ENCODE data around the gene APBA1. TPM values are rescaled to one million over a fixed set of nuclear protein-coding genes. Genes with fewer than 3 reads are reported as not detected.

Gene APBA1
- polyA plus RNA-seq, 1 experiment: 6.7 TPM

- H3K27me3 ChIP-seq (ENCODE audit: control insufficient read depth, insufficient read depth, low read length): no peaks in the 10 kb centered on the region
- TF ChIP-seq CTCF (IDR thresholded peaks at IDR 0.05; ENCODE audit: low read depth, low read length): no peak
- ChIA-PET POLR2A (interaction anchor here (0.7 kb wide), 1 partner anchor 35 kb away, joined by 3 read pairs; no protein-coding TSS in a partner anchor), CTCF (no interaction called here)
- H3K27ac ChIP-seq (ENCODE audit: low read depth, low read length): no peak overlapping the region
- H3K4me3 ChIP-seq (ENCODE audit: low read depth, low read length): no peak overlapping the region
- no peak for DNase-seq (ENCODE audit: low read depth, low spot score)
- H3K9me3 ChIP-seq (ENCODE audit: control insufficient read depth, insufficient read depth, low read length): no peaks in the 10 kb centered on the region
Observed at GRCh38 chr9:69604568-69605219, 67.5 kb downstream of the APBA1 start.

GRCh38 chr9:69603656-69604055 is 68.5 kb downstream of the APBA1 start:
- Histone ChIP-seq H3K27me3 (ENCODE audit: control insufficient read depth, insufficient read depth, low read length) (no peaks in the 10 kb centered on the region), H3K27ac (ENCODE audit: low read depth, low read length) (no peak overlapping the region), H3K9me3 (ENCODE audit: control insufficient read depth, insufficient read depth, low read length) (no peaks in the 10 kb centered on the region), H3K4me3 (ENCODE audit: low read depth, low read length) (no peak overlapping the region)
- ChIA-PET CTCF (interaction anchor here (0.6 kb wide), 1 partner anchor 788 kb away, joined by 3 read pairs; no protein-coding TSS in a partner anchor), POLR2A (no interaction called here)
- TF ChIP-seq CTCF (IDR thresholded peaks at IDR 0.05; ENCODE audit: low read depth, low read length): no peak
- no peak for DNase-seq (ENCODE audit: low read depth, low spot score)

- Histone ChIP-seq H3K27ac (ENCODE audit: low read depth, low read length) (no peak overlapping the region), H3K4me3 (ENCODE audit: low read depth, low read length) (no peak overlapping the region), H3K27me3 (ENCODE audit: control insufficient read depth, insufficient read depth, low read length) (no peaks in the 10 kb centered on the region), H3K9me3 (ENCODE audit: control insufficient read depth, insufficient read depth, low read length) (no peaks in the 10 kb centered on the region)
- no peak for TF ChIP-seq CTCF (IDR thresholded peaks at IDR 0.05; ENCODE audit: low read depth, low read length)
- CTCF ChIA-PET: no interaction called here
- no peak for DNase-seq (ENCODE audit: low read depth, low spot score)
- POLR2A ChIA-PET: no interaction called here
Observed at GRCh38 chr9:69602773-69603172, 69.4 kb downstream of the APBA1 start.

GRCh38 chr9:69601698-69602097 is 70.5 kb downstream of the APBA1 start:
- Histone ChIP-seq H3K9me3 (ENCODE audit: control insufficient read depth, insufficient read depth, low read length) (no peaks in the 10 kb centered on the region), H3K4me3 (ENCODE audit: low read depth, low read length) (no peak overlapping the region), H3K27ac (ENCODE audit: low read depth, low read length) (no peak overlapping the region), H3K27me3 (ENCODE audit: control insufficient read depth, insufficient read depth, low read length) (no peaks in the 10 kb centered on the region)
- POLR2A ChIA-PET: no interaction called here
- CTCF ChIA-PET: no interaction called here
- no peak for TF ChIP-seq CTCF (IDR thresholded peaks at IDR 0.05; ENCODE audit: low read depth, low read length)
- no peak for DNase-seq (ENCODE audit: low read depth, low spot score)

GRCh38 chr9:69600314-69601047 is 71.7 kb downstream of the APBA1 start:
- ChIA-PET CTCF (no interaction called here), POLR2A (no interaction called here)
- TF ChIP-seq CTCF (IDR thresholded peaks at IDR 0.05; ENCODE audit: low read depth, low read length): no peak
- Histone ChIP-seq H3K27me3 (ENCODE audit: control insufficient read depth, insufficient read depth, low read length) (no peaks in the 10 kb centered on the region), H3K27ac (ENCODE audit: low read depth, low read length) (no peak overlapping the region), H3K4me3 (ENCODE audit: low read depth, low read length) (no peak overlapping the region), H3K9me3 (ENCODE audit: control insufficient read depth, insufficient read depth, low read length) (no peaks in the 10 kb centered on the region)
- no peak for DNase-seq (ENCODE audit: low read depth, low spot score)

Data from AG04450 (cell line).